IPS-15b (cell line): ENCODE data around the gene KRT4.

Source experiments
- H3K27me3 ChIP-seq: one replicate; pipeline ENCODE4 v1.6.1; 2013; ENCODE audit warnings: low read length; ENCODE audit not compliant: control insufficient read depth, insufficient read depth
- H3K36me3 ChIP-seq: one replicate; pipeline ENCODE4 v1.6.1; 2013; ENCODE audit warnings: low read length; ENCODE audit not compliant: control insufficient read depth, insufficient read depth
- H3K4me1 ChIP-seq: one replicate; pipeline ENCODE4 v1.6.1; 2013; ENCODE audit warnings: mild to moderate bottlenecking, low read length; ENCODE audit not compliant: control insufficient read depth, insufficient read depth
- H3K4me3 ChIP-seq: one replicate; pipeline ENCODE4 v1.5.1; 2013; ENCODE audit warnings: low read depth, low read length
- H3K9ac ChIP-seq: one replicate; pipeline ENCODE4 v1.6.1; 2013; ENCODE audit warnings: low read depth, mild to moderate bottlenecking, low read length
- H3K9me3 ChIP-seq: one replicate; pipeline ENCODE4 v1.6.1; 2013; ENCODE audit warnings: mild to moderate bottlenecking, low read length; ENCODE audit not compliant: control insufficient read depth, insufficient read depth

KRT4 gene

DNA sequence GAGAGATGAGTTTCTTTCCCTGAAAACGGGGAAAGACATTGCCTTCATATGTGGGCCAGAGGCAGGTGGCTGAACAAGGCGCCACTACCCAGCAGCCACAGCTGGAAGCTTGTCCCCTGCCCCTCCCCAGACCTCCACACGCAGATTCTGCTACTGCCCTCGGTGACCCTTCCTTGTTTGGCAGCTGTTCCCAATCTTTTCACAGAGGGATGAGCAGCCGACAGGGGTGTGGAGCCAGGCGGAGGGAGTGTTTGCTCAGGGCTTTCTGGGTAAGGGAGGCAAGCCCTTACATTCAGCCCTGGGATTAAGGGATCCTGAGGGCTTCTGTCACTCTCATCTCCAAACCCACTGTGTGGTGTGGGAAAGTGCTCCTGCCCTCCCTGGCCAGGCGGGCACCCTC, 4.5 kb upstream of the KRT4 start:
- no peak overlapping the region for H3K4me3 ChIP-seq
- no peaks in the 10 kb centered on the region for H3K4me1 ChIP-seq
- no peaks in the 10 kb centered on the region for H3K27me3 ChIP-seq
- no peaks in the 10 kb centered on the region for H3K36me3 ChIP-seq
- H3K9ac ChIP-seq, result no peak overlapping the region
- H3K9me3 ChIP-seq, result no peaks in the 10 kb centered on the region

DNA sequence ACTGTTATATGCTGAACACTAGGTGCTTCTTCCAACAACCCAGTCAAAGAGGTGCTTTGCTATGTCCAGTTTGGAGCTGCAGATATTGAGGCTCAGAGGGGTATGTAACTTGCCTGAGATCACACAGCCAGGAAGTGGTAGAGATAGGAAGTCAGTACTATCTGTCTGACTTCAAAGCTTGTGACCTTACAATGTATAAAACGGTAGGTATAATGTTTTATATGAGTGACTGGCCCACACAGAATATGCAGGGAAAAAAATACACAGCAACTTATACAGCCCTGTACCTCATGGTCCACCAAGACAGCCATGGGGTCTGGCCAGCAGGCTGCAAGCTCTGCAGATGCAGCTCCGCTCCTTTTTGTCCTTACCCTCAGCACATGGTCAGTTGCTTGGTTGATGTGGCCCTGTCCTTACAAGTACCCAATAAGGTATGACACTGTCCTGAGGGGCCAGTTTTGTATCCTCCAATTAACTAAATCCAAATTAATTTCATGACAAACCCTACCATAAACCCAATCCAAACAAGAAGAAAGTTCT, 3.9 kb upstream of the KRT4 start:
- Histone ChIP-seq H3K9me3 (no peaks in the 10 kb centered on the region), H3K9ac (no peak overlapping the region), H3K27me3 (no peaks in the 10 kb centered on the region), H3K4me1 (no peaks in the 10 kb centered on the region), H3K36me3 (no peaks in the 10 kb centered on the region), H3K4me3 (no peak overlapping the region)

DNA sequence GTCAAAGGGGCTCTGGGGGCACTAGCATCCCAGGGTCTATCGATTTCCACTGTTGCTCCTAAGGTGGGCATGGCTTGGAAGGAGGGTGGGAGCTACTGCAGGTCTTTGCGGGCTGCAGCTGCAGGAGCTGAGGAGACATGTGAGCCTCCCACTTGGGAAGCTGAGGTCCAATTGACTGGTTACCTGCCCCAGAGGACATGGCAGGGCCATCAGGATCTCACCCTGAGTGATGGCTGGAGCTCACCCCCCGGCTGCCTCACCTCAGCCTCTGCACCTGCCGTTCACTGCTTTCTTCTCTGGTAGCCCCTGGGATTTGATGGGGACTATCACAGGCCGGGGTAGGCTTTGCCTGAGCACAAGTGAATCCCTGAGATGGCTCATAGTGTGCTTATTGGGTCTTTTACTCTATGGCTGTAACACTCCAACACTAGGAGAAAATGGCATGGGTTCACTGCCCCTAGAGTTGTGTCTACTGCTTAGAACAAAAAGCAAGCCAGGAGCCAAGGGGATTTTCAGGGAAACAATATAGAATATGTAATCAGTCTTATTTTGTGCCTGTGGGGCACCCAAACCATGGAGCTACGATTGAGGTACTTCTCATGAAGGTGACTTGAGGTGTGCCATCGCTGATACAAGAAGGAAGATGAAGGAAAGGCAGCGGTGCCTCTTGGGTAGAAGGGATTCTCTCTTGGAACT, 3.2 kb upstream of the KRT4 start:
- Histone ChIP-seq H3K9me3 (no peaks in the 10 kb centered on the region), H3K27me3 (no peaks in the 10 kb centered on the region), H3K9ac (no peak overlapping the region), H3K4me3 (no peak overlapping the region), H3K4me1 (no peaks in the 10 kb centered on the region), H3K36me3 (no peaks in the 10 kb centered on the region)

GRCh38 chr12:52815676-52816588, 2.0 kb upstream of the KRT4 start:
- H3K9me3 ChIP-seq, result no peaks in the 10 kb centered on the region
- no peak overlapping the region for H3K9ac ChIP-seq
- H3K36me3 ChIP-seq, result no peaks in the 10 kb centered on the region
- H3K27me3 ChIP-seq, result no peaks in the 10 kb centered on the region
- no peak overlapping the region for H3K4me3 ChIP-seq
- H3K4me1 ChIP-seq, result no peaks in the 10 kb centered on the region

- Histone ChIP-seq H3K9me3 (no peaks in the 10 kb centered on the region), H3K4me3 (no peak overlapping the region), H3K9ac (no peak overlapping the region), H3K36me3 (no peaks in the 10 kb centered on the region), H3K4me1 (no peaks in the 10 kb centered on the region), H3K27me3 (no peaks in the 10 kb centered on the region)
These were observed 1.2 kb upstream of the KRT4 start for GRCh38 chr12:52815161-52815560.

- H3K9me3 ChIP-seq, result no peaks in the 10 kb centered on the region
- H3K4me1 ChIP-seq, result no peaks in the 10 kb centered on the region
- H3K27me3 ChIP-seq, result no peaks in the 10 kb centered on the region
- no peak overlapping the region for H3K9ac ChIP-seq
- no peaks in the 10 kb centered on the region for H3K36me3 ChIP-seq
- H3K4me3 ChIP-seq, result no peak overlapping the region
These were observed 817 bp upstream of the KRT4 start for GRCh38 chr12:52814710-52815155.

DNA sequence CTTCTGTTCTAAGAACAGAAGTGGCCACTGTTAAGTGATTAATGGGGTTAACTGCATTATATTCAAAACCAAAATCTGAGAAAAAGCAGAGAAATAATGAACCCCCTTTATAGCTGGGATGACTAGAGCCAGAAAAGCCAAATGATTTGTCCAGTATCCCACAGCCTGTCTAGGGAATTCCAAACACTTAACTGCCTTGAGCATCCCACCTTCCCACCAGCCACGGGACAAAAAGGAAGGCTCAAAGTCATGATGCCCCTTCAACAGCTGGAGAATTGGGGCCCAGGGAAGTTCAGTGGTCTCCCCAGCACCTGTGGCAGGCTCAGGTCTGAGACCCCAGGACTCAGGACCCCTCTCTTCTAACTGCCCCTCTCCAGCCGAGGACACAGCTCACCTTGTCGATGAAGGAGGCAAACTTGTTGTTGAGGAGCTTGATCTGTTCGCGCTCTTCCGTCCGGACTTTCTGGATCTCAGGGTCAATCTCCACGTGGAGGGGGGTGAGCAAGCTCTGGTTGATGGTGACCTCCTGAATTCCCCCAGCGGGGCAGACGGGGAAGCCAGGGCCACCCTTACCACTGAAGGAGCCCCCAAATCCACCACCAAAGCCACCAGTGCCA, 605 bp downstream of the KRT4 start:
- no peak overlapping the region for H3K9ac ChIP-seq
- no peak overlapping the region for H3K4me3 ChIP-seq
- no peaks in the 10 kb centered on the region for H3K4me1 ChIP-seq
- H3K27me3 ChIP-seq, result no peaks in the 10 kb centered on the region
- H3K9me3 ChIP-seq, result no peaks in the 10 kb centered on the region
- no peaks in the 10 kb centered on the region for H3K36me3 ChIP-seq

- Histone ChIP-seq H3K4me3 (no peak overlapping the region), H3K9me3 (no peaks in the 10 kb centered on the region), H3K27me3 (no peaks in the 10 kb centered on the region), H3K9ac (no peak overlapping the region), H3K4me1 (no peaks in the 10 kb centered on the region), H3K36me3 (no peaks in the 10 kb centered on the region)
These were observed 1.2 kb downstream of the KRT4 start for GRCh38 chr12:52812749-52813148.

DNA sequence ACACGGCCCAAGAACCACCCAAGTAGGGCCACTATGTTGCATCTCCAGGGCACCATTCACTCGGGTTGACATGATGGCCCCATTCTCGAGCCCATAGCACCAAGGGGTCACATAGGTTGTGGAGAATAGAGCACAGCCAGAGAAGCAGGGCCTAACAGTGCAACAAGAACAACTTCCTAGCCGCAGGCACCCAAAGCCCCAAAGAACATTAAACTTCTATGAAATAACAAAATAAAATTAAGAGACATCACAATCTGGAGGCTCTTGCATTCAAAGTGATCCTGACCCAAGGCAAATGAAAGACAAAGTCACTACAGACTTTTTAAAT, 1.9 kb downstream of the KRT4 start:
- Histone ChIP-seq H3K4me1 (no peaks in the 10 kb centered on the region), H3K9ac (no peak overlapping the region), H3K27me3 (no peaks in the 10 kb centered on the region)

GRCh38 chr12:52811191-52812072, 2.5 kb downstream of the KRT4 start:
- H3K36me3 ChIP-seq, result no peaks in the 10 kb centered on the region

More for the DNA sequence above, 1.9 kb downstream of the KRT4 start:
- H3K4me3 ChIP-seq, result no peak overlapping the region
- H3K36me3 ChIP-seq, result no peaks in the 10 kb centered on the region
- H3K9me3 ChIP-seq, result no peaks in the 10 kb centered on the region

DNA sequence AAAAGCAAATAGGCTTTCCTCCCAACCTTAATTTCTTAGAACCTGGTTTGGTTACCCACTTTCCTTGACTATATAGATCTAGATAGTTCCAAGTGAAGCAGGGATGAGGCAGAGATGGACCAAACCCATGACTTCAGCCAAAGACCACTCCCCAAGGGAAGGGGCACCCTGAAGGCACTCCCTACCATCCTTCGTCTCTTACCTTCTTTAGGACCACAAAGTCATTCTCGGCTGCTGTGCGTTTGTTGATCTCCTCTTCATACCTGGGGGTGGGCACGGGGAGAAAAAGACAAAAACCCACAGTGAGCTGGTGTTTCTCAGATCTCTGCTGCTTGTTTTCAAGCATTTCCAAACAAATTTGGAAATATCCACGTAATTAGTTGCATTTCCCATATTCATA, 3.4 kb downstream of the KRT4 start:
- H3K9me3 ChIP-seq, result no peaks in the 10 kb centered on the region
- no peaks in the 10 kb centered on the region for H3K27me3 ChIP-seq
- H3K4me1 ChIP-seq, result no peaks in the 10 kb centered on the region
- H3K36me3 ChIP-seq, result no peaks in the 10 kb centered on the region
- no peak overlapping the region for H3K4me3 ChIP-seq
- H3K9ac ChIP-seq, result no peak overlapping the region

More at GRCh38 chr12:52811191-52812072, 2.5 kb downstream of the KRT4 start:
- H3K9me3 ChIP-seq, result no peaks in the 10 kb centered on the region
- no peaks in the 10 kb centered on the region for H3K27me3 ChIP-seq
- no peak overlapping the region for H3K9ac ChIP-seq
- no peak overlapping the region for H3K4me3 ChIP-seq
- no peaks in the 10 kb centered on the region for H3K4me1 ChIP-seq
